Adipocyte (in vitro differentiated cells): ENCODE data around the gene SPACA9.
A peak's percentile ranks its signal among the peaks of the same experiment; 100 is the strongest.

Source experiments
- DNase-seq: peaks from one replicate; pipeline ENCODE4 v3.0.0-alpha.2; 2015; ENCODE audit warnings: low read depth
- H3K27me3 ChIP-seq: replicated peaks from 2 replicates; pipeline ENCODE4 v1.7.0; 2013; ENCODE audit warnings: mild to moderate bottlenecking, low read length, moderate library complexity; ENCODE audit not compliant: control insufficient read depth, insufficient read depth
- H3K36me3 ChIP-seq: 2 replicates; pipeline ENCODE4 v1.7.0; 2013; ENCODE audit warnings: low read length, mild to moderate bottlenecking, moderate library complexity; ENCODE audit not compliant: control insufficient read depth, insufficient read depth, severe bottlenecking
- H3K4me1 ChIP-seq: 2 replicates; pipeline ENCODE4 v1.7.0; 2013; ENCODE audit warnings: mild to moderate bottlenecking, low read length, moderate library complexity; ENCODE audit not compliant: control insufficient read depth, insufficient read depth
- H3K4me3 ChIP-seq: 2 replicates; pipeline ENCODE4 v1.7.0; 2013; ENCODE audit warnings: mild to moderate bottlenecking, low read length, moderate library complexity
- H3K9ac ChIP-seq: 2 replicates; pipeline ENCODE4 v1.7.0; 2013; ENCODE audit warnings: mild to moderate bottlenecking, low read length, moderate library complexity
- H3K9me3 ChIP-seq: 2 replicates; pipeline ENCODE4 v1.7.0; 2013; ENCODE audit warnings: mild to moderate bottlenecking, low read length, moderate library complexity; ENCODE audit not compliant: control insufficient read depth

Gene SPACA9

DNA sequence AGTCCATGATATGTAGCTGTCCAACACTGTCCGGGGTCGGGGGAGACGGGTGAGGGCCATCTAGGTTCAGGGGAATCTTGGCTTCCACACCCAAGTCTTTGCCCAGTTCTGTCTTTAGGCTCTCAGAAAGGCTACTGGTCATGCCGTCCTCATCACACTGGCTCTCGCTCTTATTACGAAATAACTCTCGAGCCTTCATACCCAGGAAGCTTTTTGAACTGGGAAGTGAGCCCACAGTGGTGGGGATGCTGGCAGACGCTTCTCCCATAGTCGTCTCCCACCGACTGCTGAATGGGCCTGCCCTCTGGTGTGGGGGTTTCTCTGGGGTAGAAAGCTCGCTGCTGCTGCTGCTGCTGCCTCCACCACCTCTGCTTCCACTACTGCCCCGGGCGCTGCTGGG lies 17.6 kb downstream of the SPACA9 start:
- no peaks in the 10 kb centered on the region for H3K27me3 ChIP-seq
- H3K9me3 ChIP-seq = no peaks in the 10 kb centered on the region
- H3K36me3 ChIP-seq = peaks cover 80% of the 10 kb centered on the region
- DNase-seq = no peak
- H3K9ac ChIP-seq = no peak overlapping the region
- H3K4me1 ChIP-seq = no peaks in the 10 kb centered on the region
- no peak overlapping the region for H3K4me3 ChIP-seq

DNA sequence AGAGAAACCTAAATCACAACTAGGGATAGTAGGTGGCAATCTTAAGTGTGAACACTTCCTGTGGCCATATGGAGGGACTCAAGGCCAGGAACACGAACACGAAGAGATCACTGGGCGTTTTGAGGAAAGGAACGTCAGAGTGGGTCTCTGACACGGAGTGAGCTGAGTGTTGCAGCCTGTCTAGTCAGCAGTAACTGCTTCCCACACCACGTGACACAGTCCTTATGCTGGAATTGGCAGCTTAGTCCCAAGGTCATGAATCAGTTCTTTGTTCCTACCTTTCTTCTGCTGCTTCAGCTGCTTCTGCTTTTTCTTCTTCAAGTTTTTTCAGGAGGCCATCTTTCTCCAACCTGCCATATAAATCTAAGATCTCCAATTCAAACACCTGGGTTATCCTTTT lies 18.2 kb downstream of the SPACA9 start:
- Histone ChIP-seq H3K4me1 (no peaks in the 10 kb centered on the region), H3K4me3 (no peak overlapping the region), H3K9ac (no peak overlapping the region), H3K27me3 (no peaks in the 10 kb centered on the region), H3K36me3 (peaks cover 82% of the 10 kb centered on the region), H3K9me3 (no peaks in the 10 kb centered on the region)
- DNase-seq = no peak

DNA sequence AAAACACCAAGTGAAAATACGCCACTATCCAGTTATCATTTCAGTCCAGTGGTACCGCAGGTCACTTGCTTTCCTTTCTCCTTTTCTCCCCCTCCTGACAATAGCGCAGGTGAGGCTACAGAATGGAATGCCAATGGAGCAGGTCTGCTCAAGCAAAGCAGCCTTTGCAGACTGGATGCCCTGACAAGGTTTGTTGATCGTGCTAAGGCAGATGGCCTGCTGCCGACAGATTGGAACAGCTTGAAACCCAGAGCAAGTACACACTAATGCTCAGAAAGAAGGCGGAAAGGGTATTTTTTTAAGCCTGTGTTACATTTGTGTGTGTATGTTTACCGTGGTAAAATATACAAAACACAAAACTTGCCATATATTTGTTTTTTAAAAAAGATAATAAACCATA lies 19.4 kb downstream of the SPACA9 start:
- Histone ChIP-seq H3K9ac (no peak overlapping the region), H3K4me3 (no peak overlapping the region), H3K36me3 (peaks cover 79% of the 10 kb centered on the region), H3K27me3 (no peaks in the 10 kb centered on the region), H3K9me3 (no peaks in the 10 kb centered on the region), H3K4me1 (no peaks in the 10 kb centered on the region)
- DNase-seq = no peak

DNA sequence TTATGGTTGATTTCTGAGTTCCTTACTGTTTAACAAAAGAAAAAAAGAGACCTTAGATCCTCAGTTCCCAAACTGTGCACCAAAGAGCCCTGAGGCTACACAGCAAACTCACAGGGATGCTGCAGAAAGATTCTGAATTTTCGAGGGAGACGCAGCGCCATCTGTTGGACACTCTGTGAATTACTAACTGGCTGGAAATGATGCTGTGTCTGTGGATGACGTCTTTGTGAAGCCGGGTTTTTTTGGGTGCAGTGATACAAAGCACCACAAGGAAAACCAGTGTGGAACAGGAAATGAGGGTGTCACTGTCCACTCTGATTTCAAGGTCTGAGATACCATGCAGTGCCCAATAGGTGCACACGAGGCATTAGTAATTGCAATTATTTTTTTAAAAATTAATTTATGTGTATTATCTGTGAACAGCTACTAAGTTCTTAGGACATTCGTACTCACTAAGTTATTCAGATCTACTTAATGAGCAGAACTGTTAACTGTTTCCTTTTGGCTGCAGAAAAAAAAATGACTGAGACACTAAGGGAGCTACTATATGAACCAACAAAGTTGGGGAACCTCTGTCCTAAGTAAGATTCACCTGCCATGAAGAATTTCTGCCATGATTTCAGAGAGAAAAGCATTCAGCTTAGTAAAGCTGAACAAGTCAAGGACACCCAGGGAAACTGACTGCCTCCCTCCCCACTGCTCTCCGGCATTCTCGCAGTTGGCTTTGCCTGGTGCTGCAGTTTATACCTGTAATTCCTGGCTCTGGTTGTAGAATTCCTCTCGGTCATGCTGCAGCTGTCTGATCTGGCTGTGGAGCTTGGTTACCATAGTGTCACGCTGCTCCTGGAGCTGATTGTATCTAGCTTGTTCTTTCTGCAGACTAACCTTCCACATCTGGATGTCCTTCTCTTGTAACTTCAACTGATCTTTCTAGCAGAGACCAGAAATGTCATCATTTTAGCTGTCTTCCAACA lies 23.4 kb downstream of the SPACA9 start:
- Histone ChIP-seq H3K9ac (no peak overlapping the region), H3K4me1 (no peaks in the 10 kb centered on the region), H3K36me3 (peaks cover 87% of the 10 kb centered on the region), H3K9me3 (no peaks in the 10 kb centered on the region), H3K27me3 (no peaks in the 10 kb centered on the region), H3K4me3 (no peak overlapping the region)
- DNase-seq = peak; percentile 91

DNA sequence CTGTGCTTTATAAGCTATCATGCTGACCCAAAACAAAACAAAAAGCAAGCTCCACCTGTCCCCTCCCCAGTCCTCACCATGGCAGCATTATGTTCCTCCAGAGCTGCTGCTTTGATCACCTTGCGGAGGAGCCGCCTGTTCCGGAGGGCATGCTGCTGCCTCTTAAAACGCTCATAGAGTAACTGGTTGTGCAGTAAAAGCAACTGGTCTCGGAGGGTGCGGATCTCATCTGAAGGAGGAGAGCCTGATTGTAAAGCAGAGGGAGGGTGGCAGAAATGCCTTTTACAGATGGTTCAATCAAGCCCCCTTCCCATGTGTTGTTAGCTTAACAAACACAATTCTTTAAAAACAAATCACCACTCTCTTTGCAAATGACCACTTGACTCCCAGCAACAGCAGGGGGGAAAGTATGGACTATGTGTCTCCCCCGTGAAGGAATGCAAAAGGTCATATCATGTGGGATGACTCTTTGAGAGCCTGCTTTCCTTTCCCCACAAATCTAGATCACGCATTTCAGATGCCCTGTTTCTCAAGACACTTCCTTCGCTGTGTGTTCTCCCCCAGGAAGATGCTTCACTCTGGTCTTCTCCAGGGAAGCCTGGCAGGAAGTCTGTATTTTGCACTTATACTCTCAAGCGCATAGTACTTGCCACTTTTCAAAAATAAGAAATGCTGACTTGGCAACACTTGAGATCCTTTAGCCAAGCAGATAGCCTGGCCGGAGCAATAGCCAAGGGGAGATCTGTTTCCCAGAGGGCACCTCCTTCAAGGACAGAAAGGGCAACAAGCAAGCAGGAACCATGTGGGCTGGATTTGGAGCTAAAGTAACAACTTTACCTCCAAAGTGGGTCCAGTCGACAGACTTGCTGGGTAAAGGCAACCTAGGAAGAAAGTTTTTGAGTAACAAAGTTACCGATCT lies 25.1 kb downstream of the SPACA9 start:
- Histone ChIP-seq H3K4me1 (no peaks in the 10 kb centered on the region), H3K4me3 (no peak overlapping the region), H3K9ac (no peak overlapping the region), H3K9me3 (no peaks in the 10 kb centered on the region), H3K27me3 (no peaks in the 10 kb centered on the region), H3K36me3 (peaks cover 76% of the 10 kb centered on the region)
- no peak for DNase-seq

DNA sequence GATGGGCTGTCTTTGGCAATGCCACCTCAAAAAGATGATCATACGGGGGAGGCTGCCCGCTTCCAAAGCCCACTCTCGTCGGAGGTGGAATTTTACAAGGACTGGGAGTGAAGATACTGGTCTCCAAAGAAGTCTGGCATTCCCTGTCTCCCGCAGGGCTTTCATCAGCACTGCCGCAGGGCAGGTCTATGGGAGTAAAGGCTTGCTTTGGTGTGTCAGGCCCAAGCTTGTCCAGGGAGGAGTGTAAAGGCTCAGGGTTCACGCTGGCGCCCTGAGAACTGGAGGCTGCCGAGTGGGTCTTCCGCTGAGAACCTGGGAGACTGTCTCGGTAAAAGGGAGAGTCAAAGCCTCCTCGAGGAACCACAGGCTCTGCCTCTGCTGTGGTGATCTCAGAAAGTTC lies 27.0 kb downstream of the SPACA9 start:
- H3K9me3 ChIP-seq = no peaks in the 10 kb centered on the region
- H3K36me3 ChIP-seq = peaks cover 77% of the 10 kb centered on the region
- no peak for DNase-seq
- H3K4me3 ChIP-seq = no peak overlapping the region
- no peaks in the 10 kb centered on the region for H3K27me3 ChIP-seq
- no peaks in the 10 kb centered on the region for H3K4me1 ChIP-seq
- no peak overlapping the region for H3K9ac ChIP-seq

DNA sequence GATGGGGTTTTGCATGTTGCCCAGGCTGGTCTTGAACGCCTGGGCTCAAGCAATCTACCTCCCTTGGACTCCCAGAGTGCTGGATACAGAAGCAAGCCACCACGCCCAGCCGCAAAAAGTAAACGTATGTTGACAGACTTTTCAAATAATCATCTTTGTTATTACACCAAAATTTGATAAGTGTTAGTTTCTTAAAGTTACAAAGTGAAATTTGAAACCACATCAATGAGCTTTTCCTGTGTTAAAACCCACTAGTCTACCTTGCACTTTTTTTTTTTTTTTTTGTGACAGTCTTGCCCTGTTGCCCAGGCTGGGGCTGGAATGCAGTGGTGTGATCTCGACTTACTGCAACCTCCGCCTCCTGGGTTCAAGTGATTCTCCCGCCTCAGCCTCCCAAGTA lies 29.9 kb downstream of the SPACA9 start:
- no peak for DNase-seq
- Histone ChIP-seq H3K9ac (no peak overlapping the region), H3K4me1 (no peaks in the 10 kb centered on the region), H3K4me3 (no peak overlapping the region), H3K36me3 (peaks cover 81% of the 10 kb centered on the region), H3K9me3 (no peaks in the 10 kb centered on the region), H3K27me3 (no peaks in the 10 kb centered on the region)

DNA sequence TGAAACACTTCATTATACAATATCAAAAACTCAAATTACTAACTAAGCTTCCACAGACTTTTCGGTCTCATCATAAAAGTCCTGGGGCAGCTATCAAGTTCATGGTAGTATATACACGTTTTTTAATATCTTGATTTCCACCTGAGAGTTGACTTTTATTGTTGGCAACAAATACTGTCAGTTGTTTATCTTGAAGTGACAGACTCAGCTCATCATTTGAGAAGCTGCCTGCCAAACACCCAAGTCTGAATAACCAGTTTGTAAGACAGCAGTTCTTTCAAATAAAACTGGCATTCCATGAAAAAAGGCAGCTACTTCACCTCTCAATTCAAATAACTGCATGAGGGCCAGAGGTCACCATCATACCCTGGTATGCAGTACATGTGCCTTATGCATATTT lies 30.6 kb downstream of the SPACA9 start:
- no peak overlapping the region for H3K4me3 ChIP-seq
- H3K4me1 ChIP-seq = no peaks in the 10 kb centered on the region
- no peak for DNase-seq
- H3K27me3 ChIP-seq = no peaks in the 10 kb centered on the region
- no peak overlapping the region for H3K9ac ChIP-seq
- no peaks in the 10 kb centered on the region for H3K9me3 ChIP-seq
- peaks cover 74% of the 10 kb centered on the region for H3K36me3 ChIP-seq

DNA sequence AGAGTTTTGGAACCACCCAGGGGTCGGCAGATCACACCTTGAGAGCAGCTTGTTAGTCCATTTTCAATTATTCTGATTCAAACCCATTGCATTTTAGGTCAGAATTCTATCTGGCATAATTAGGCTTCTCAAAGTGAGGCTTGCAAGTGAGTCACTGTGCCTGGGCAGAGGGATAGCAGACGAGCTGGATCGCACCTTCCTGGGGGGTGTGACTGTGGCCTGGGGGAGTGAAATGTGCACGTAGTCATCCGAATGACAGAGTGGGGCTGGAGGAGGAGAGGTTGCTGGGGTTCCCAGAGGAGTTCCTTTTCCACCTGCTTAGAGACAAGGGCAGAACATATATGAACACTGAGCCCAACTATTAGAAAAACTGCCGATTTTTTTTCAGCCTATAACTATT lies 31.7 kb downstream of the SPACA9 start:
- no peak overlapping the region for H3K9ac ChIP-seq
- H3K4me3 ChIP-seq = no peak overlapping the region
- peaks cover 72% of the 10 kb centered on the region for H3K36me3 ChIP-seq
- DNase-seq = no peak
- H3K27me3 ChIP-seq = no peaks in the 10 kb centered on the region
- H3K9me3 ChIP-seq = no peaks in the 10 kb centered on the region
- no peaks in the 10 kb centered on the region for H3K4me1 ChIP-seq

DNA sequence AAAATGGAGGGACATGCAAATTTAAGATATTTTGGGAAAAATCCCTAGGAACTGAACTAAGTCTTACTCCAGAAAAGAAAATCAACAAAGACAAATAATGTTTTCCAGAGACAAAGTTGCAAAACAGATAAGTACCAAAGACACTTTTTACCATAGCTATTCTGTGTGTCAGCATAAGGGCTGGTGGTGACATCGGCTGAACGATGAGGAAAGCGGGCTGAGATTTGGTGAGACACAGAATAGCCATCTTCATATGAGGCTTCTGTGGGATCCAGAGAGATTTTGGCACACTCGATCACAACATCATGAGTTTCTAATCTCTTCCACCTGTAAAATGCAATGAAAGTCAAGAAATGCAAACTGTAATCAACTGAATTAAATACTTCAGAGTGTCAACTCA lies 33.4 kb downstream of the SPACA9 start:
- Histone ChIP-seq H3K9me3 (no peaks in the 10 kb centered on the region), H3K4me3 (no peak overlapping the region), H3K36me3 (peaks cover 70% of the 10 kb centered on the region), H3K9ac (no peak overlapping the region), H3K27me3 (no peaks in the 10 kb centered on the region), H3K4me1 (no peaks in the 10 kb centered on the region)
- DNase-seq = no peak

DNA sequence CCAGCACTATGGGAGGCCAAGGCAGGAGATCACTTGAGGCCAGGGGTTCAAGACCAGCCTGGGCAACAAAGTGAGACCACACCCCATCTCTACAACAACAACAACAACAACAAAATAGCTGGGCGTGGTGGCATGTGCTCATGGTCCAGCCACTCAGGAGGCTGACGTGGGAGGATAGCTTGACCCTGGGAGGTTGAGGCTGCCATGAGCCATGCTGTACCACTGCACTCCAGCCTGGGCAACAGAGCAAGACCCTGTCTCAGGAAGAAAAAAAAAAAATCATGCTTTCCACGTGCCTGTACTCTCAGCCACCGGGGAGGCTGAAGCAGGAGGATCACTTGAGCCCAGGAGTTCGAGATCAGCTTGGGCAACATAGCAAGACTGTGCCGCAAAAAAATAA lies 36.2 kb downstream of the SPACA9 start:
- Histone ChIP-seq H3K27me3 (no peaks in the 10 kb centered on the region), H3K36me3 (peaks cover 78% of the 10 kb centered on the region), H3K4me3 (no peak overlapping the region), H3K9ac (no peak overlapping the region), H3K4me1 (no peaks in the 10 kb centered on the region), H3K9me3 (no peaks in the 10 kb centered on the region)
- DNase-seq = no peak
